K562 (cell line): ENCODE results near the gene DIS3L2. TPM values are rescaled to one million over a fixed set of nuclear protein-coding genes. Genes with fewer than 3 reads are reported as not detected.

Source experiments
- ATAC-seq: fragments of 200-7000 bp; cut with Tn5 transposase; 3 replicates; pipeline ENCODE4 v1.9.1; 2020; ENCODE audit warnings: moderate library complexity
- BruUV-seq: library from RNA; stranded (reverse); fragments of 400-500 nt; replicated peaks from 2 replicates; lab custom pipeline; 2021; lab: Mats Ljungman, UMichigan
- CTCF ChIA-PET: fragments of 300-600 bp; formaldehyde crosslinking; extraction: SDS; loops from one replicate; lab custom pipeline; 2021; ENCODE audit warnings: low intra/inter-chr PET ratio; lab: Yijun Ruan, JAX
- POLR2A ChIA-PET: fragments of 300-600, 350-650 bp; sonication (Branson Sonifier 250); formaldehyde crosslinking; extraction: SDS; loops from one replicate; lab custom pipeline; 2021; ENCODE audit warnings: antibody characterized with exemption, inconsistent platforms; lab: Yijun Ruan, JAX
- DNase-seq, 4 experiments: peaks; one replicate each; pipeline versions ENCODE4 v3.0.0 to v3.0.0-alpha.2; 2011 to 2018; ENCODE audit warnings: low spot score in 3 of 4, mixed read lengths in 3 of 4; ENCODE audit errors: extremely low read depth in 1 of 4
- FAIRE-seq: peaks from 2 replicates; lab custom pipeline; 2011; peaks lifted over from hg19 to GRCh38; lab: Jason Lieb, UNC
- H2AFZ ChIP-seq: 2 replicates; pipeline ENCODE4 v1.6.0; 2011; ENCODE audit warnings: low read depth, low read length, control low read depth, inconsistent platforms
- H3K27ac ChIP-seq: fragments of 200-600 bp; 3 replicates; pipeline ENCODE4 v1.8.0; 2011; ENCODE audit warnings: low read depth, mild to moderate bottlenecking, control low read depth, inconsistent platforms, low read length, moderate library complexity, mixed read lengths; ENCODE audit errors: extremely low read depth
- H3K27me3 ChIP-seq, 2 experiments: fragments of 300-600 bp in 1 of 2; 2 replicates in 1 of 2; 3 replicates in 1 of 2; pipeline versions ENCODE4 v1.6.0 to v1.8.0; 2011; ENCODE audit warnings: inconsistent platforms in 2 of 2, low read length in 2 of 2, mild to moderate bottlenecking in 1 of 2, mixed read lengths in 1 of 2, moderate library complexity in 1 of 2; ENCODE audit not compliant: control insufficient read depth in 2 of 2, insufficient read depth in 2 of 2
- H3K36me3 ChIP-seq: fragments of 300-600 bp; 3 replicates; pipeline ENCODE4 v1.8.0; 2011; ENCODE audit warnings: mild to moderate bottlenecking, low read length, inconsistent platforms; ENCODE audit not compliant: control insufficient read depth, insufficient read depth
- H3K4me1 ChIP-seq, 2 experiments: fragments of 200-600 bp in 1 of 2; replicated peaks in 1 of 2; 2 replicates in 1 of 2; 3 replicates in 1 of 2; pipeline versions ENCODE4 v1.5.1 to v1.8.0; 2011; ENCODE audit warnings: inconsistent platforms in 2 of 2, low read length in 2 of 2, mild to moderate bottlenecking in 1 of 2, mixed read lengths in 1 of 2, moderate library complexity in 1 of 2; ENCODE audit not compliant: control insufficient read depth in 2 of 2, insufficient read depth in 2 of 2
- H3K4me2 ChIP-seq: 2 replicates; pipeline ENCODE4 v1.6.1; 2011; ENCODE audit warnings: low read length, control low read depth, inconsistent platforms, mixed read lengths; ENCODE audit not compliant: insufficient read depth
- H3K4me3 ChIP-seq: fragments of 200-600 bp; sonication (generic), shearing (Covaris generic); 2 replicates; pipeline ENCODE4 v1.5.1; 2016; ENCODE audit warnings: control low read depth, inconsistent platforms
- H3K79me2 ChIP-seq: fragments of 200-600 bp; 3 replicates; pipeline ENCODE4 v1.8.0; 2011; ENCODE audit warnings: low read length, inconsistent platforms; ENCODE audit not compliant: control insufficient read depth, insufficient read depth
- H3K9ac ChIP-seq, 2 experiments: 2 replicates each; pipeline versions ENCODE4 v1.6.0 to v1.6.1; 2011; ENCODE audit warnings: low read depth in 2 of 2, low read length in 2 of 2, control low read depth in 1 of 2, inconsistent platforms in 1 of 2, mild to moderate bottlenecking in 1 of 2, mixed read lengths in 1 of 2; ENCODE audit not compliant: insufficient read depth in 1 of 2
- H3K9me1 ChIP-seq: one replicate; pipeline ENCODE4 v1.6.0; 2011; ENCODE audit warnings: inconsistent platforms, mild to moderate bottlenecking, low read length, moderate library complexity; ENCODE audit not compliant: control insufficient read depth, insufficient read depth
- H3K9me3 ChIP-seq: replicated peaks from 2 replicates; pipeline ENCODE4 v1.5.1; 2011; ENCODE audit warnings: low read depth, low read length, inconsistent platforms; ENCODE audit not compliant: control insufficient read depth, insufficient read depth
- H4K20me1 ChIP-seq: replicated peaks from 2 replicates; pipeline ENCODE4 v1.6.1; 2011; ENCODE audit warnings: low read length, inconsistent platforms, mixed read lengths; ENCODE audit not compliant: control insufficient read depth, insufficient read depth
- KLF13 ChIP-seq: fragments of 450-650 bp; IDR thresholded peaks from 2 replicates; pipeline ENCODE4 v1.6.1; 2016; ENCODE audit warnings: missing genetic modification characterization, low read depth, mild to moderate bottlenecking, missing compliant biosample characterization, moderate library complexity, borderline replicate concordance
- WGBS: fragments of 100-300 bp; shearing (Covaris generic); methylation state at CpG from one replicate; pipeline ENCODE4 v1.1.6; 2016; ENCODE audit warnings: low coverage, mixed read lengths; ENCODE audit not compliant: insufficient coverage; ENCODE audit errors: missing lambda C conversion rate; 5-methylcytosine and 5-hydroxymethylcytosine counted together
- in situ Hi-C: fragments of 300-500 bp; cut with MboI; formaldehyde crosslinking; loops from 4 replicates; pipeline ENCODE4 v1.15.0; 2018; ENCODE audit warnings: inconsistent platforms, mixed read lengths
- intact Hi-C: fragments of 100-400 bp; cut with micrococcal nuclease; formaldehyde crosslinking; loops from 2 replicates; pipeline ENCODE4 v1.14.2; 2022
- polyA plus RNA-seq, 8 experiments: library from polyadenylated mRNA; depleted of rRNA in 4 of 8; stranded (reverse) in 5 of 8; unstranded in 3 of 8; fragments of >200 nt; fragmentation: Nextera tagmentation in 2 of 8; fragmentation: Illumina TruSeq in 1 of 8; extraction: Ambion mirVana in 2 of 8; extraction: Trizol in 1 of 8; gene quantifications; 2 replicates each; pipeline versions ENCODE4 v1.2.1 to v1.2.3, GENCODE V29; 2011 to 2014; ENCODE audit warnings: inconsistent platforms in 1 of 8, missing spikeins in 1 of 8
- total RNA-seq, 7 experiments: library from RNA; depleted of rRNA in 6 of 7; stranded (reverse); fragments of >200 nt in 6 of 7; fragmentation: Illumina TruSeq in 2 of 7; extraction: Trizol in 2 of 7; gene quantifications; 2 replicates each; pipeline versions ENCODE4 v1.2.1 to v1.2.3, GENCODE V29; 2011 to 2021; ENCODE audit warnings: low replicate concordance in 1 of 7
- TF ChIP-seq, protein P1 (sequence below): fragments of 250-450 bp; sonication (Bioruptor Pico); IDR thresholded peaks from 2 replicates; pipeline ENCODE4 v1.8.0; 2022; ENCODE audit warnings: inconsistent platforms
- TF ChIP-seq, protein P2 (sequence below): sonication (generic); formaldehyde crosslinking; IDR thresholded peaks from 2 replicates; pipeline ENCODE4 v1.8.1; 2023; ENCODE audit warnings: mild to moderate bottlenecking, missing genetic modification reagents

The DIS3L2 gene
- total and polyA plus RNA-seq, 9 of the 15 experiments (the other 6 are each of a cell fraction or from before 2014, with no cell fraction given), result 1.5 to 19.2 (median 11.2) TPM

DNA sequence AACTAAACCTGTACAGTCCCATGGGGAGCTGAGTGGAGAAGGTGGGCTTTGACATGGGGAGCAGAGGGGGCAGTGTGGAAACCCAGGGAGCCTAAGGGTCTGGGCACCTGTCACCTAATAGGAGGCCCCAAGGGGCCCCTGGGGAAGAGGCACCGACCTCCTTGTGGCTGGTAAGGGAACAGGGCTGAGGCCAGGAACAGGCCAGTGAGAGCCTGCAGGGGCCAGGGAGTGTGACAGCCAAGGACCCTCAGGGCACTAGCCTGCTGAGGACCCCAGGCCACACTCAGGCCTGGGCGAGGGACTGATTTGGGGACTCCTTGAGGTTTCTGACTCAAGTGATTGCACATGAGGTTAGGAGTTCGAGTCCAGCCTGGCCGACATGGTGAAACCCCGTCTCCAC lies 392.6 kb downstream of the DIS3L2 start:
- no peak for FAIRE-seq
- Histone ChIP-seq H3K9me3 (no peaks in the 10 kb centered on the region), H3K4me3 (no peak overlapping the region), H3K4me2 (no peak overlapping the region), H3K27ac (no peak overlapping the region), H3K9me1 (no peaks in the 10 kb centered on the region), H3K27me3 (peaks cover 0 to 48% of the 10 kb centered on the region in 2 experiments; a peak in 3 of 5 replicates), H2AFZ (no peak overlapping the region), H3K79me2 (no peaks in the 10 kb centered on the region), H4K20me1 (no peaks in the 10 kb centered on the region), H3K9ac (no peak overlapping the region), H3K4me1 (no peaks in the 10 kb centered on the region; a peak in 1 of 5 replicates), H3K36me3 (no peaks in the 10 kb centered on the region)
- no peak for DNase-seq
- BruUV-seq, result no TSS peak
- 8% methylated on average over 4 of the region's 5 CpGs for WGBS
- no peak for ATAC-seq
- no peak for TF ChIP-seq KLF13
- TF ChIP-seq, protein P1, sequence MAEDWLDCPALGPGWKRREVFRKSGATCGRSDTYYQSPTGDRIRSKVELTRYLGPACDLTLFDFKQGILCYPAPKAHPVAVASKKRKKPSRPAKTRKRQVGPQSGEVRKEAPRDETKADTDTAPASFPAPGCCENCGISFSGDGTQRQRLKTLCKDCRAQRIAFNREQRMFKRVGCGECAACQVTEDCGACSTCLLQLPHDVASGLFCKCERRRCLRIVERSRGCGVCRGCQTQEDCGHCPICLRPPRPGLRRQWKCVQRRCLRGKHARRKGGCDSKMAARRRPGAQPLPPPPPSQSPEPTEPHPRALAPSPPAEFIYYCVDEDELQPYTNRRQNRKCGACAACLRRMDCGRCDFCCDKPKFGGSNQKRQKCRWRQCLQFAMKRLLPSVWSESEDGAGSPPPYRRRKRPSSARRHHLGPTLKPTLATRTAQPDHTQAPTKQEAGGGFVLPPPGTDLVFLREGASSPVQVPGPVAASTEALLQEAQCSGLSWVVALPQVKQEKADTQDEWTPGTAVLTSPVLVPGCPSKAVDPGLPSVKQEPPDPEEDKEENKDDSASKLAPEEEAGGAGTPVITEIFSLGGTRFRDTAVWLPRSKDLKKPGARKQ, result no peak
- TF ChIP-seq, protein P2, sequence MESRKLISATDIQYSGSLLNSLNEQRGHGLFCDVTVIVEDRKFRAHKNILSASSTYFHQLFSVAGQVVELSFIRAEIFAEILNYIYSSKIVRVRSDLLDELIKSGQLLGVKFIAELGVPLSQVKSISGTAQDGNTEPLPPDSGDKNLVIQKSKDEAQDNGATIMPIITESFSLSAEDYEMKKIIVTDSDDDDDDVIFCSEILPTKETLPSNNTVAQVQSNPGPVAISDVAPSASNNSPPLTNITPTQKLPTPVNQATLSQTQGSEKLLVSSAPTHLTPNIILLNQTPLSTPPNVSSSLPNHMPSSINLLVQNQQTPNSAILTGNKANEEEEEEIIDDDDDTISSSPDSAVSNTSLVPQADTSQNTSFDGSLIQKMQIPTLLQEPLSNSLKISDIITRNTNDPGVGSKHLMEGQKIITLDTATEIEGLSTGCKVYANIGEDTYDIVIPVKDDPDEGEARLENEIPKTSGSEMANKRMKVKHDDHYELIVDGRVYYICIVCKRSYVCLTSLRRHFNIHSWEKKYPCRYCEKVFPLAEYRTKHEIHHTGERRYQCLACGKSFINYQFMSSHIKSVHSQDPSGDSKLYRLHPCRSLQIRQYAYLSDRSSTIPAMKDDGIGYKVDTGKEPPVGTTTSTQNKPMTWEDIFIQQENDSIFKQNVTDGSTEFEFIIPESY (CRISPR knock-in tag), result no peak
- intact Hi-C loops, result no loop called here
- ChIA-PET CTCF (interaction anchor here (0.7 kb wide), 1 partner anchor 1340 kb away, joined by 3 read pairs; no protein-coding TSS in a partner anchor), POLR2A (interaction anchor here (0.6 kb wide), 1 partner anchor 12 kb away, joined by 3 read pairs; no protein-coding TSS in a partner anchor)
- in situ Hi-C loops, result no loop called here
